Stimulated activated CD4-positive, alpha-beta T cell treated with anti-CD3 and anti-CD28 coated beads, TNF-alpha, amount 100 ng/mL, for 24 hours (primary cell): ENCODE results near the gene NAP1L1.
A peak's percentile ranks its signal among the peaks of the same experiment; 100 is the strongest.

ENCODE experiments used
- DNase-seq, 3 experiments: peaks; one replicate each; pipeline ENCODE4 v3.0.0-alpha.2; 2020; ENCODE audit warnings: low read depth in 3 of 3

The NAP1L1 gene, protein sequence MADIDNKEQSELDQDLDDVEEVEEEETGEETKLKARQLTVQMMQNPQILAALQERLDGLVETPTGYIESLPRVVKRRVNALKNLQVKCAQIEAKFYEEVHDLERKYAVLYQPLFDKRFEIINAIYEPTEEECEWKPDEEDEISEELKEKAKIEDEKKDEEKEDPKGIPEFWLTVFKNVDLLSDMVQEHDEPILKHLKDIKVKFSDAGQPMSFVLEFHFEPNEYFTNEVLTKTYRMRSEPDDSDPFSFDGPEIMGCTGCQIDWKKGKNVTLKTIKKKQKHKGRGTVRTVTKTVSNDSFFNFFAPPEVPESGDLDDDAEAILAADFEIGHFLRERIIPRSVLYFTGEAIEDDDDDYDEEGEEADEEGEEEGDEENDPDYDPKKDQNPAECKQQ

DNA sequence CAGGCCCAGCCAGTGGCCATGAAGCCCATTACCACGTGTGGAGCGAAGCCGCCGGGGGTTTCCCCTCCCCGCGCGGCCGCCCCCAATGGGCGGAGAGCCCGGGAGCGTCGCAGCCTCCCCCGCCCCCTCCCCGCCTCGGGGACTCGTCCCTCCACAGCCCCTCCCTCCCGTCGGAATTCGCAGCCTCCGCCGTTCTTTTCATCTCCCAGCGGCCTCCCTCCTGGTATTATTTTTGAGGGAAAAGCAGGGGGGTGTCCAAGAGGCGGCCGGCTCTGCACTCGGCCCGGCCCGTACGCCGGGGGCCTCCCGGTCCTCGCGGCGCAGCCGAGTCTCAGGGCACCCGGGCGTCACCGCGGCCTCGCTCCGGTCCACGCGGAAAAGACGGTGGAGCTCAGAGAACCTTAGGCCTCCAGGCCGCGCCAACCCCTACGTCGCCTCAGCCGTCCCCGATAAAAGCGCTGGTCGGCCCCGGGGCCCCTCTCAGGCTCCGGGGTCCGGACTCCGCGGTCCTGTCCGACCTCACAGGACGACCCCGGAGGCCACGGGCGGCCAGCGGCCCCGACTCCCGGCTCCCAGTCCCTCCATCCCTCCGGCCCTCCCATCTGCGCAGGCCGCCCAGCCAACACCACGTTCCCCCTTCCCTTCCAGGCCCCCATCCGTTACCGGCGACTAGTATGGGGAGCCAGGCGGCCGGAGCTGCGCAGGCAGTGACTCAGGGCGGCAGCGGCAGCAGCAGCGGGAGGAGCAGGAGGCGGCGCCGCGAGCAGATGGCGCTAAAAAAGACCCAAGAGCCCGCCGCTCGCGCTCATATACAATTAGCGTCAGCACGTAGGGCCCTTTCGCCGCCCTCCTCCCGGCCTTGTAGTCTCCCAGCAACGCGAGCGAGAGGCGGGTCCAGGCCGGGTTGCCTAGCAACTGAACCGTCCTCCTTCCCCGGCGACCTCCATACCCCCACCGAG lies at the start of gene NAP1L1:
NAP1L1 (minus strand) TSS at position 782 of the 959 bp plus-strand sequence. CDS start 10,466 bp downstream, outside the sequence.
- peak; percentile 94 to 97 (median 94) for DNase-seq

- DNase-seq = no peak
Observed at GRCh38 chr12:76127588-76127987, 43.1 kb upstream of the NAP1L1 start.

DNA sequence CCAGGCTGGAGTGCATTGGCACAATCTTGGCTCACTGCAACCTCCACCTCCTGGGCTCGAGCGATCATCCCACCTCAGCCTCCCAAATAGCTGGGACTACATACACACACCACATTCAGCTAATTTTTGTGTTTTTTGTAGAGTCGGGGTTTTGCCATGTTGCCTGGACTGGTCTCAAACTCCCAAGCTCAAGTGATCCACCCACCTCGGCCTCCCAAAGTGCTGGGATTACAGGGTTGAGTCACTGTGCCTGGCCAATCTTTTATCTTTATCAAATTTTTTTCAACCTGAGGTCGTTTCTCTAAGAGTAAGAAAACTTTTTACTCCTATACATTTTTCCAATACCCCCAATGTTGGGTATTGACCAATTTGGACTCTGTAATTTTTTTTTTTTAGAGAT lies 40.0 kb upstream of the NAP1L1 start:
- no peak for DNase-seq

DNA sequence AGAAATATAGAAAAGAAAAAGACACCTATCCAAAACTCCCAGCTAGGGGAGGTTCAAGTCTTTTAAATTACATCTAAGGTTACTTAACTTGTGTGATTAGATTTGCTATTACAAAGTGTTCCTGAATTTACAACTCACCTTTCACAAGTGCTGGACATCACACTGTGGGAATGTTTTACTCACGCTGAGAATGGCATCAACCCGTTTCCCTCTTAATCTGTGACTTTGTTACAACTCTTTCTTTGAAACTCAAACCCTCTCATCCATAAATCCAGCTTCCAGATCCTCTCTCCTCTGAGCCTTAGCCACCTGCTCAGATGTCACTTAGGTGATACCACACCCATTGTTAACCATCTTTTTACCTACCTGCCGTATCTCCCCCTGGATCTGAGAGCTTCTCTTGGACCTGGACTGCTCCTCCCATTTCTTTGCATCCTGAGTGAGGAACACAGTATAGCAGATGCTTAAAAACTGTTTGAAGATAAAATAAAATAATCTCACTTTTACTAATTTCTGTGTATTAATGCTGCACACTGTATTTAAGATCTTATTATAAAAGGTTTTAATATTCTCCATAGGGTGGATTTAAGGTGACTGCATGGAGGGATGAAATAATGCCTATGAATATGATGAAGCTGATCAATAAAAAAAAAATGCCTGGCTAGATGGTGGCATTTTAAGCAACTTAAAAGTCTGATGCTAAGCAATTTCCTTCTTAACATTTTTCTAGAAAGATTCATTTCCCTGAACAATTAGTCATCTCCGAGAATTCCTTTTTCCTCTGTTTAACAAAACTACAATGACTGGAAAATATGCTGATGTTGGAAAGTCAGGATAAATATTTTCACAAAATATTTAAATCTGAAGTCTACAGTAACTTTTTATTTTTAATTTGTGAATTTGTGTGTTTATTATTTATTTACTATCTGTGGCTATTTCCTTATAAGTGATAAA lies 39.1 kb upstream of the NAP1L1 start:
- DNase-seq = no peak

DNA sequence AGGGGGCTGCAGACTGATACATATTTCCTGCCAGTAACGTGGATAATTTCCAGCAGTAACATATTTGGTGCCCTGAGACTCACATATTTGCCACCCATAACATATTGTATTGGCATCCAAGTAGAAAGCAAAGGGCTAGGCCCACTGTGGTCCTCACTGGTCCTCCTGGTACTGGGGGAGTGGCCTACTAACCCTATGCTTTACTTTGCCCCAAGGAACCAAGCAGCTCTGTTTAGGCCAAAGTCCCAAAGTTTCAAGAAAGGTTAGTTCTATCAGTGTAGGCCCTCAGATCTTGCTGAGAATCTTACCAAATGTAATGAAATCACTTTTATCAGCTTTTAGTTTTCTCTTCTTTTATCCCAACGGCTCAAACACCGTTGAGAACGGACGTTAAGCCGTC lies 35.4 kb upstream of the NAP1L1 start:
- DNase-seq = no peak

GRCh38 chr12:76117751-76118150 lies 33.3 kb upstream of the NAP1L1 start:
- DNase-seq = no peak

GRCh38 chr12:76117067-76117691 lies 32.7 kb upstream of the NAP1L1 start:
- DNase-seq = no peak

DNA sequence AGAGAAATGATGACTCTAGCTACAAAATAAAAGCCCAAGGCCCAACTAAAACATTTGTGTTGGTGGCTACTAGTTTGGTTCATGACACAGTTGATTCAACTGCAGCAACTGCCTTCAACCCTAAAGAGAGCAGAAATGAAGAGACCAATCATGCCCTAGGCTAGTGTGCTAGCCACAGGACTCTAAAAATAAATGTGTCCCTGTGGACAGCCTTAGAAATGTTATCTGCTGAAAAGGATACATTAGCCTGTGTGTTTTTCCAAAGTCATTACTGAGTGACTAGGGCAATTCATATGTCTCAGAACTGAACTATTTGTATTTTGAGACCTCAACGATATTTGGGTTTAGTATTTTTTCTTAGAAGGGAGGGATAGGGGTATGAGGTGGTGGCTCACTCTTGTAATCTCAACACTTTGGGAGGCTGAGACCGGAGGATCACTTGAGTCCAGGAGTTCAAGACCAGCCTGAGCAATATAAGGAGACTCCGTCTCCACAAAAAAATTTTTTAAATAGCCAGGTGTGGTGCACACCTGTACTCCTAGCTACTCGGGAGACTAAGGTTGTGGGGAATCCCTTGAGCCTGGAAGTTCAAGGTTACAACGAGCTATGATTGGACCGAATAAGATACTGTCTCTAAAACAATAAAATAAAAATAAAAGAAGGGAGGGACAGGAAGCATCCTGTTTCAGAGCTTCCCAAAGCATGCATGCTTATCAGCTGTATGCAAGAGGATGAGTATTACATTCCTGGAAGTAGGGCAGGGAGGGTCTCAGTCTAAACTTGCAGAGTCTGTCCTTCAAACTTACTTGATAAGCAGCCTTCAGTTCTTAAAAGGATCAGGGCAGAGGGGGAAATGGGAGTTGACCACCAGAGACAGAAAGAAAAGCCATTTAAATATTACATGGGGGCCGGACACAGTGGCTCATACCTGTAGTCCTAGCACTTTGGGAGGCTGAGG lies 29.6 kb upstream of the NAP1L1 start:
- no peak for DNase-seq

- DNase-seq = no peak
Observed at GRCh38 chr12:76111209-76111749, 26.8 kb upstream of the NAP1L1 start.

- no peak for DNase-seq
Observed at GRCh38 chr12:76109879-76110278, 25.4 kb upstream of the NAP1L1 start.

- DNase-seq = no peak
Observed at GRCh38 chr12:76108356-76108755, 23.9 kb upstream of the NAP1L1 start.

- DNase-seq = no peak
Observed at GRCh38 chr12:76106631-76107030, 22.1 kb upstream of the NAP1L1 start.

- no peak for DNase-seq
Observed at GRCh38 chr12:76103958-76104357, 19.5 kb upstream of the NAP1L1 start.

DNA sequence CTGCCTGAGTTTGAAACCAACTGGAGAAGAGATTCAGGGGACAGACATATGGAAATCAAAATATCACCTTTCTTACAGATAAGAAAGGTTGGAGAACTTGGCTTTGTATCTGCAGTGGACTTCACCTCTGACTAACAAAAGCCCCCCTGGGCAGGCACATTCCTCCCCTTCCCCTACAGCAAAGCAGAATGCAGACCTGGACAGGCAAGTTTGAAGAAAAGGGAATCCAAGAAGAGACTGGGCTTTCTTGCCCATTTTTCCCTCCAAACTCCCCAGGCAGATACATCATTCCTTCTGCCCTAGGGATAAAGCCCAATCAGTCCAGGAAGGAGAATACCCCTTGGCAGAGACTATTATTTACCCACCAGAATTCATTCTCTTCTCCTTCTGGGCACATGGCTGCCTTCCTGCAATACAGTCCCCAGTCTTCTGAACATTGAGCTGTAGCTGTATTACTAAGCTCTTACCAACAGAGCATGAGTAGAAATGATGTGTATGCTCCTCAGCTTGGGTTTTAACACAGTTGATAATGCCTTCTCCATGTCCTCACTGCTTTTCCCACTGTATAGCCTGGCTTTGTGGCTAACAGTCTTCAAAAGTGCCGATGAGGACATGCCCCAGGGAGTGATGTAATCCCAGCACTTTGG lies 17.4 kb upstream of the NAP1L1 start:
- no peak for DNase-seq

- DNase-seq = no peak
Observed at GRCh38 chr12:76096079-76096646, 11.7 kb upstream of the NAP1L1 start.

GRCh38 chr12:76094754-76095153 lies 10.3 kb upstream of the NAP1L1 start:
- DNase-seq = no peak

- DNase-seq = no peak
Observed at GRCh38 chr12:76091246-76091754, 6.8 kb upstream of the NAP1L1 start.

DNA sequence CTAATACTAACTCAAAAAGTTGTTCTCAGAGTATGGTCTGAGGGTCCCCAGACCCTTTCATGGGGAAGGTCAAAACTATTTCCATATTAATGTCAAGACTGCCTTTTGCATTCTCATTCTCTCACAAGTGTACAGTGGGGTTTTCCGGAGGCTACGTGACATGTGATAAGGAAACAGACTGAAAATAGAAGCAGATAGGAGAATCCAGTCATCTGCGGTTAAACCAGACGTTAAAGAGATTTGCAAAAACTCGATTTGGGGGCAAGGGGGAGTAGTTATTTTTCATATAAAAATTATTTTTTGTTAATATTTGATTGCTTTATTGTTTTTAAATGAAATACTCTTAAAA lies 1.0 kb upstream of the NAP1L1 start:
- DNase-seq = peak in 2 of 3 experiments; percentile 19 to 47
